Skin epidermis (tissue), 12 donors: ENCODE data around the gene MDH2.
"Not testable (repeated sequence)": the region's sequence is repeated elsewhere in the genome, so short reads cannot be mapped to it uniquely, and the experiment has no call there.

Experiments used
- H3K27ac ChIP-seq, 21 experiments: fragments of 200-600 bp; sonication (generic) in 11 of 21; one replicate each; pipeline ENCODE4 v1.5.0; 2020; ENCODE audit warnings: mild to moderate bottlenecking in 3 of 21, inconsistent platforms in 2 of 21, moderate library complexity in 2 of 21
- H3K4me3 ChIP-seq, 7 experiments: fragments of 200-600 bp; sonication (generic) in 2 of 7; one replicate each; pipeline ENCODE4 v1.5.0; 2020; ENCODE audit warnings: inconsistent platforms in 2 of 7, mild to moderate bottlenecking in 2 of 7, moderate library complexity in 1 of 7

Gene MDH2

DNA sequence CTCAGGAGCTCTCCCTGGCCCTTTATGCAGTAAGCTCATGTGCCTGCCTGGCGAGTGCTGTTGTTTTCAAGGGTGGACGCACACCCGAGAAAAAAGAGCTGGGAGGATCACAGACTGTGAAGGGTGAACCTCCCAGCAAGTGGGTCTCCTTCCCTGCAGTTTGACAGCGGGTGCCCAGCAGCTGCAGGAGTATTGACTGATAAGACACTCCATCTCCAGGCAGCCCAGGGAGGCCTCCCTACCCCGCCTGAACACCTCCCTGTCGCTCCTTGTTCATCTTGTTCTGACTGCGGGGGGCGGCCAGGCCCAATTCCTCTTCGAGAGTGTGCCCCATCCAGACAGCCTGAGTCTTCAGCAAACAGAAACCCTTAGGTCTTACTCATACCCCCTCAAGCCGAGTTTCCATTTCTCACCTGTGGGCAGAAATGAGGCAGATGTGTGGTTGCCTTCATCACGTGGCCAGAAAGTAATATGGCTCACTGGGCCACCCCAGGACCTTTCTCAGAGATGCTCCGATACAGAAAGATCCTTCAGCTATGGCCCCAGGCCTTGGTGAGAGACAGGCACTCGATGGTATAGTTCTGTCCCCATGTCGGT, 17.2 kb downstream of the MDH2 start:
- Histone ChIP-seq H3K27ac (no peak overlapping the region), H3K4me3 (no peak overlapping the region)

DNA sequence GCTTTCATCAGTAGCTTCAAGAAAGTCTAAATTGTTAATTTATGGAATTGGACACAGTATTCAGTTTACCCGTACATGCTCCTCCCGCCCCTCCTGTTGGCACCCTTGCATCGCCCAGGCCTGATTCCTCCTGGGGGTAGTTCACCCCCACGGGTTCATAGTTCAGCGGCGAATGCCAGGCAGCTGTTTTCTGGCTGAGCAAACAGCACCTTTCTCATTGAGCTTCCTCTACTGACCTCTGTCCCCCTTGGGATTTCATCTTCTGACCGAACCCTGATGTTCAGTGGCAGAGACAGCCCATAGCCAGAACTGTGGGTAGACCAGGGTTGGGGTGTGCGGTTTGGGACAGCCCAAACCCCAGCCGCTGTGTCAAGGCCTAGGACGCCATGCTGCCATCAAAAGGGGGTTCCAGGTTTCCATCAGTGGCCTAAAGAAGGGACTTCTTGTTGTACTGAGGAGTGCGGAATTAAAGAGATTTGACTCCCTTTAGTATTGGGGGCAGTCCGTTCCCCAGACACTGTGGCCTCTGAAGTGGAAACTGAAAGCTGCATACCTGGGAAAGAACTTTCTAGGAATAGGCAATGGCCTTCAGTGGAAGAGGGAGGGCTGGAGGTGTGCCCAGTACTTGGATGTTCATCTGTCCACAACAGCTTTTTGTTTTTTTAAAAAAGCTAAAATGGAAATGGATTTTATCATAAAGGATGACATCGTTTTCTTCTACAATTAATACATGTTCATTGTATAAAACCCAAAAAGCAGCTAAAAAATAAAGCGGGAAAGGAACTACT, 19.0 kb downstream of the MDH2 start:
- no peak overlapping the region for H3K27ac ChIP-seq

DNA sequence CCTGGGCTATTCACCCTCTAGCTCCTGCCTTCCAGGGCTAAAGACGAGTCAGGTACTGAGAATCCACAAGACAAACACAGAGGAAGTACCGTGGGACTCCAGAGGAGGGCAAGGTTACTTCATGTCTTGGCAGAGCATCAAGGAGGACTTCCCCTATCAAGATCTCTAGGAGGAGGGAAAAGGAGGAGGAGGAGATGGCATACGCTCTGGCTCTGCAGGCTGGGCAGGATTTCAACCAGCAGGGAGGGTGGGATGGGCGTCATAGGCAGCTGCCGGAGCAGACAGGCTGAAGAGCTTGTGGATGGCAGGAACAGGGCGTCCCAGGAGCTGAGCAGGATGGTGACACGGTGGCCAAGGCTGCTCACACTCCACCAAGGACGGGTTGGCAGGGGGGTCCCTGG, 21.3 kb downstream of the MDH2 start:
- no peak overlapping the region for H3K4me3 ChIP-seq
- peak overlapping the region in 9 of 21 experiments; percentile 11 to 53 (median 37) for H3K27ac ChIP-seq

More for the DNA sequence above, 19.0 kb downstream of the MDH2 start:
- H3K4me3 ChIP-seq = no peak overlapping the region

DNA sequence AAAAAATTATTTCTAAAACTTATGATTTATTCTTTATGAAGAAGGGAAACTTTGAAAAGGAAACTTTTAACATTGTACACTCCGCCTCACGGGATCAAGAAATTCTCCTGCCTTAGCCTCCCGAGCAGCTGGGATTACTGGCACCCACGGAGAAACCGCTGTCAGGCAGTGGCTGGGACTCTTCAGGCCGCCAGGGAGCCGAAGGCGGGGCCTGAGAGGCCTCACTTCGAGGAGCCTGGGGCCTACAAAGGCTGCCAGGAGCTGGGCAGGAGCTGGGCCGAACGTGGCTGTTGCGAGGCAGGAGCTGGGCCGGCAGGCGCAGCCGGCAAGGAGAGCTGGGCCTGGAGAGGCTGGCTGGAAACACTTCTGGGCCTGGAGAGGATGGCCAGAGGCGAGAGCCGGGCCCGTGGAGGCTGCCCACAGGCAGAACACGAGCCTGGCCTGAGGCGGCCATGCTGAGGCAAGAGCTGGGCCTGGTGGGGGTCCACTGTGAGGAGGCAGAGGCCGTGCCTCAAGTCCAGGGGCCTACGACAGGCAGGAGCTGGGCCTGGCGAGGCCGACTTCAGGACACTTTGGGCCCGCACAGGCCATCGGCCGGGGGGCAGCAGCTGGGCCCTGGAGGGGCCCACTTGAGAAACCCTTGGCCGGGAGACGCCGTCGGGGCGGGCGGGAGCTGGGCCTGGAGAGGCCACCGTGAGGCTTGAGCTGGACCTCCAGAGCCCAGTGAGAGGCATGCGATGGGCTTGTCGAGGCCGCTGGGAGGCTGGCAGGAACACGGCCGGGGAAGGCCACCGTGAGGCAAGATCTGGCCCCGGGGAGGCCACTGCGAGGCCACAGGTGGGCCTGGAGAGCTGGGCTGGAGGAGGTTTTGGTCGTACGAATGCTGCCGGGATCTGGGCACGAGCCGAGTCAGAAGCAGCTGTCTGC, 23.7 kb downstream of the MDH2 start:
- H3K27ac ChIP-seq = peak overlapping the region in 5 of 21 experiments; percentile 16 to 38 (median 20)
- no peak overlapping the region for H3K4me3 ChIP-seq

DNA sequence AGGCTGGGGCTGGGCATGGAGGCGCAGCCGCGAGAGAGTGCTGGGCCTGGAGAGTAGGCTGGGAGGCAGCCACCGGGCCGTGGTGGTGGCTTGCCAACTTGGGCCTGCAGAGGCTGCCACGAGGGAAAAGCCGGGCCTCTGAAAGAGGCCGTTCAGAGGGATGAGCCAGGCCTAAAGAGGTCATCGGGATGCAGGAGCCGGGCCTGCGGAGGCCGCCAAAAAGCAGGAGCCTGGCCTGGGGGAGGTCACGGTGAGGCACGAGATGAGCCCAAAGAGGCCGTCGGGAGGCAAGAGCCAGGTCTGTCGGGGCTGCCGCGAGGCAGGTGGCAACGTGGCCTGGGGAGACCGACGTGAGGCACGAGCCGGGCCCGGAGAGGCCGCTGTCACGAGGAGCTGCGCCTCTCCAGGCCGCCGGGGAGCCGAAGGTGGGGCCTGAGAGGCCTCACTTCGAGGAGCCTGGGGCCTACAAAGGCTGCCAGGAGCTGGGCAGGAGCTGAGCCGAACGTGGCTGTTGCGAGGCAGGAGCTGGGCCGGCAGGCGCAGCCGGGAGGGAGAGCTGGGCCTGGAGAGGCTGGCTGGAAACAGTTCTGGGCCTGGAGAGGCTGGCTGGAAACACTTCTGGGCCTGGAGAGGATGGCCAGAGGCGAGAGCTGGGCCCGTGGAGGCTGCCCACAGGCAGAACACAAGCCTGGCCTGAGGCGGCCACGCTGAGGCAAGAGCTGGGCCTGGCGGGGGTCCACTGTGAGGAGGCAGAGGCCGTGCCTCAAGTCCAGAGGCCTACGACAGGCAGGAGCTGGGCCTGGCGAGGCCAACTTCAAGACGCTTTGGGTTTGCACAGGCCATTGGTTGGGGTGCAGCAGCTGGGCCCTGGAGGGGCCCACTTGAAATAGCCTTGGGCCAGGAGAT, 24.6 kb downstream of the MDH2 start:
- Histone ChIP-seq H3K27ac (no peak overlapping the region), H3K4me3 (no peak overlapping the region)

DNA sequence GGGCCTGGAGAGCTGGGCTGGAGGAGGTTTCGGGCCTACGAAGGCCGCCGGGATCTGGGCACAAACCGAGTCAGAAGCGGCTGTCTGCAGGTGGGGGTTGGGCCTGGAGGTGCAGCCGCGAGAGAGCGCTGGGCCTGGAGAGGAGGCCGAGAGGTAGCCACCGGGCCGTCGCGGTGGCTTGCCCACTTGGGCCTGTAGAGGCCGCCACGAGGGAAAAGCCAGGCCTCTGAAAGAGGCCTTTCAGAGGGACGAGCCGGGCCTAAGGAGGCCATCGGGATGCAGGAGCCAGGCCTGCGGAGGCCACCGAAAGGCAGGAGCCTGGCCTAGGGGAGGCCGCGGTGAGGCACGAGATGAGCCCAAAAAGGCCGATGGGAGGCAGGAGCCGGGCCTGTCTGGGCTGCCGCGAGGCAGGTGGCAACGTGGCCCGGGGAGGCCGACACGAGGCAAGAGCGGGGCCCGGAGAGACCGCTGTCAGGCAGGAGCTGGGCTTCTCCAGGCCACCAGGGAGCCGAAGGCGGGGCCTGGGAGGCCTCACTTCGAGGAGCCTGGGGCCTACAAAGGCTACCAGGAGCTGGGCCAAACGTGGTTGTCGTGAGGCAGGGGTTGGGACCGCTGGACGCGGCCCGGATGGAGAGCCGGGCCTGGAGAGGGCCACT, 25.6 kb downstream of the MDH2 start:
- no peak overlapping the region for H3K27ac ChIP-seq
- H3K4me3 ChIP-seq = no peak overlapping the region

DNA sequence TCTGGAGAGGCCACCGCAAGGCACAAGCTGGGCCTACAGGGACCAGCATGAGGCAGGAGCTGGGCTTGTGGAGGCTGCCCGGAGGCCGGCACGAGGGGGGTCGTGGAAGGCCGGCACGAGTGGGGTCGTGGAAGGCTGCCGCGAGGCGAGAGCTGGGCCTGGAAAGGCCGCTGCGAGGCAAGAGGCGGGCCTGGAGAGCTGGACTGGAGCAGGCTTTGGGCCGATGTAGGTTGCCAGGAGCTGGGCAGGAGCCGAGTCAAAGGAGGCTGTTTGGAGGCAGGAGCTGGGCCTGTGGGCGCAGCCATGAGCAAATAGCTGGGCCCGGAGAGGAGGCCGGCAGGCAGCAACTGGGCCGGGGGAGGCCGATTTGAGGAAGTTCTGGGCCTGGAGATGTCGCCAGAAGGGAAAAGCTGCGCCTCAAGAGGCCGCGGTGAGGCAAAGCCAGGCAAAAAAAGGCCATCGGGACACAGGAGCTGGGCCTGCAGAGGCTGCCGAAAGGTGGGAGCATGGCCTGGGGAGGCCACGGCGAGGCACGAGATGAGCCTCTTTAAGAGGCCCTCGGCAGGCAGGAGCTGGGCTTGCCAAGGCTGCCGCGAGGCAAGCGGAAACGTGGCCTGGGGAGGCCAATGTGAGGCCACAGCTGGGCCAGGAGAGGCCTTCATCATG, 26.5 kb downstream of the MDH2 start:
- Histone ChIP-seq H3K4me3 (no peak overlapping the region), H3K27ac (no peak overlapping the region)

DNA sequence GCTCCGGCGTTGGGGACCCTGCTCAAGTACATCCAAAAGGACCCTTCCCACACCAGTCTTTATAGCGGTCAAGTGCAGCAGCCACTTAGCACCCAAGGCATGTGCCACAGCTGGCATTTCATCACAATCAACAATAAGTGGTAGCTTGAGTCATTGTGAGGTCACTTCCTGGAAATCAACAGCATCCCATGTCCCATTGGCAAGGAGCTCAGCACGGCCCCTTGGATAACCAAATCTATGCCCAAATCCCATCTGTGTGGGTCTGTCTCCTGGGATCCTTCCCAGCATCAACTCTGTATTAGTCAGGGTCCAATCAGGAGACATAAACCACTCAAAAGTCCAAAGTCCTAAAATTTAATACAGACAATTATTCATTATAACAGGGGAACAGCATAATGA, 27.1 kb downstream of the MDH2 start:
- Histone ChIP-seq H3K27ac (no peak overlapping the region), H3K4me3 (no peak overlapping the region)

DNA sequence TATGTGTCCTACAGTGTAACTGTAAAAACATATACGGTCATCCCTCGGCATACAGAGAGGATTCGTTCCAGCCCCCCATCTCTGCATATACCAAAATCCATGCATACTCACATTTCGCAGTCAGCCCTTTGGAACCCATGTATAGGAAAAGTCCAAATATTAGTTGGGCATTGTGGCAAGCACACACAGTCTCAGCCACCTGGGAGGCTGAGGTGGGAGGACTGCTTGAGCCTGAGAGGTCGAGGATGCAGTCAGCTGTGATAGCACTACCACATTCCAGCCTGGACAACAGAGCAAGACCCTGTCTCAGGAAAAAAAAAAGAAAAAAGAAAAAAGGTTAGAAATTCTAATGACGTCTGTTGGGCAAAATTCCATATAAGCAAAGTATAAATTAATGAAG, 29.1 kb downstream of the MDH2 start:
- no peak overlapping the region for H3K27ac ChIP-seq
- H3K4me3 ChIP-seq = no peak overlapping the region

DNA sequence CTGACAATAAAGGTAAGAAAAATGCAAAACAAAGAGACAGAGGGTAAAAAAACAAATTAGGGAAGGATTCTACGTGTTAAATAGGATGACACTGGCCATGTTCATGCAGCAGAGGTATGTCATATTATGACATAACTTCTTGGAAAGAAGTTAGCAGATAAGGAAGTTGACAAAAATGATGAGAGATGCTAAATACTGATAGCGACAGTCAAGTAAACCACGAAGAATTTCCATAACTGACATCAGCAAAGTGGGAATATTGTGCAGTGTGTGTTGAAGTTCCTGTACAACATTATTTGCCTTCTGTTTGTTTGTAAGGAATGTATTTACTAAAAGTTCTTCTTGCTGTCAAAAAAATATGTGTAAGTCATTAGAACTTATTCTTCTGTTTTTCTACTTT, 29.5 kb downstream of the MDH2 start:
- H3K27ac ChIP-seq = no peak overlapping the region
- no peak overlapping the region for H3K4me3 ChIP-seq

DNA sequence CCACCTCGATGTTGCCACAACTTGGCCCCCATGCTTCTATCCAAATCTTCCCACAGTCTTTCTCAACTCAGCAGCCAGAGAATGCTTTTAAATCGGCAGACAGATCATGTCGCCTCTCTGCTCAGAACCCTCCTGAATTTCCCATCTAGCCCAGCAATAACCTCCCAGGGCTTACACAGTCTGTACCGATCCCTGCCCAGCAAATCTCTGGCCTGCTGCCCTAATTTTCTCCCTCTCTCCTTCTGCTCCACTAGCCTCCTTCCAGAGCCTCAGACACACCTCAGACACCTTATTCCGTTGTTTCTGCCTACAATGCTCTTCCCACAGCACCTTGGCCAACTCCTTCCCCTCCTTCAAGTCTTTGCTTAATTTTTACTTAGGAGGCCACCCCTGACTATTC, 32.3 kb downstream of the MDH2 start:
- Histone ChIP-seq H3K4me3 (no peak overlapping the region), H3K27ac (no peak overlapping the region)

DNA sequence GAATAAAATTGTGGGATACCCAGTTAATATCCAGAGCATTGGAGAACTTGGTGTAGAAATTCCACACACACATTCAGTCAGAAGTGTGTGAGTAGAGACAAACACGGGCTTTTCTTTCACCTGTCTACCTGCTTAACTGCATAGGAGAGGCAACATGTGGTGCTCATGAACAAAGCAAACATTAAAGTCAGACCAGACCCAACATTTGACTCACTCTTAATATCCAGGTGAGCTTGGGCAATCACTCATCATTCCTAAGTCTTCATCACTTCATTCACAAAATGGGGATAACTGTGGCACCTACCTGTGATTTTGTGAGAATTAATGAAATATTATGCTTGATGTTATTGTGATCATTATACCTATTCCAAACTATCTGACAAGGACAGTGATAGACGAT, 36.2 kb downstream of the MDH2 start:
- H3K27ac ChIP-seq, H3K4me3 ChIP-seq: not testable (repeated sequence)

DNA sequence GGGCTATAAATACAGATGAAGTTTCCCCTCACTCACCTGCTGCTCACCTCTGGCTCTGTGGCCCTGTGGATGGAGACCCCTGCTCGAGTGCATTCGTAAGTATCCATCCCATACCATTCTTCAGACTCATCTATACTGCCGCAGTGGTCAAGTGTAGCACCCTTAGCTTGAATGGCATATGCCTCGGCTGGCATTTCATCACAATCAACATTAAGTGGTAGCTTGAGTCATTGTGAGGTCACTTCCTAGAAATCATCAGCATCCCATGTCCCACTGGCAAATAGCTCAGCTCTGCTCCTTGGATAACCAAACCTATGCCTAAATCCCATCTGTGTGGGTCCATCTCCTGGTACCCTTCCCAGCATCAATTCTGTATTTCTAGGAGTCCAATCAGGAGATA, 38.2 kb downstream of the MDH2 start:
- Histone ChIP-seq H3K4me3 (no peak overlapping the region), H3K27ac (no peak overlapping the region)

DNA sequence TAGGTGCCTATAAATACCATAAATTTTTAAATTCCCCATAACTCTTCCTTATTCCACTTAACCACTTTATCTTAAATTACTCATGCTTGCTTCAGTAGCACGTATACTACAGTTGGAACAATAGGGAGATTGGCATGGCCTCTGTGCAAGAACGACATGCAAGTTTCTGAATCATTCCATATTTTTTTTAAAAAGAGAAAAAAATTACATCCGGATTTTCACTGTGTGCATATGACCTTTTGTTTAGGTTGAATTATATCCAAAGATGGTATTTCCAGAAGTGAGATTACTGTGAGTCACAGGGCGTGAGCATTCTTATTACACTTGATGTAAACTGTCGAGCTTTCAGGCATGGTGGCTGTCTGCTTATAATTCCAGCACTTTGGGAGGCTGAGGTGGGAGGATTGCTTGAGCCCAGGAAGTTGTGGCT, 39.5 kb downstream of the MDH2 start:
- H3K27ac ChIP-seq, H3K4me3 ChIP-seq: not testable (repeated sequence)

DNA sequence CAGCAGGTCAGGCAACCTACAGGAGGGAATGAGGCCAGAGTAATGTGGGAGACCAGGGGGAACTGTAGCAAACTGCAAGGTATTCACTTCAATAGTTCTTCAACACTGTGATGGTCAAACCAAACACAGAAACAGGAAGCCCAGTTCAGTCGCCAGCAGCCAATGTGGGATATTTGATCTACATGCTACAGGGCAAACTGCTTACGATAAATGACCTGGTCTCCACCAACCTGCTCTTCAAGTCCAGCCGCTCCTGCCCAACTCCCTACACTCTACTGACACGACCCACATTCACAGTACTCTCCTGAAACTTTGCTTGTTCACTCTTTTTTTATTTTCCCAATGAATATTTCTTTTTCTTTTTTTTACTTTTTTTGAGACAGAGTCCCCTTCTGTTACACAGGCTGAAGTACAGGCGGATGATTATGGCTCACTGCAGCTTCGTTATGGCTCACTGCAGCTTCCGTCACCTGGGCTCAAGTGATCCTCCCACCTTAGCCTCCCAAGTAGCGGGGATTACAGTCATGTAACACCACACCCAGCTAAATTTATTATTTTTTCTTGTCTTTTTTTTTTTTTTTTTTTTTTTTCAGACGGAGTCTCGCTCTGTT, 42.1 kb downstream of the MDH2 start:
- Histone ChIP-seq H3K27ac (no peak overlapping the region), H3K4me3 (no peak overlapping the region)

DNA sequence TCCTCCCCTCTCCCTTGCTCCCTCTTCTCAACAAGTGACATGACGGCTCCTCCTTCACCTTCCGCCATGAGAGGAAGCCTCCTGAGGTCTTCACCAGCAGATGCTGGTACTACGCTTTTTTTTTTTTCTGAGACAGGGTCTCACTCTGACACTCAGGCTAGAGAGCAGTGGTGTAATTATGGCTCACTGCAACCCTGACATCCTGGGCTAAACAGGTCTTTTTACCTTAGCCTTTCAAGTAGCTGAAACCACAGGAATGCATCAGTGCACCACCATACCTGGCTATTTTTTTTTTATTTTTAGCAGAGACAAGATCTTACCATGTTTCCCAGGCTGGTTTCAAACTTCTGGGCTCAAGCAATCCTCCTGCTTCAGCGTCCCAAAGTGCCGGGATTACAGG, 43.6 kb downstream of the MDH2 start:
- H3K4me3 ChIP-seq = no peak overlapping the region
- H3K27ac ChIP-seq = no peak overlapping the region

DNA sequence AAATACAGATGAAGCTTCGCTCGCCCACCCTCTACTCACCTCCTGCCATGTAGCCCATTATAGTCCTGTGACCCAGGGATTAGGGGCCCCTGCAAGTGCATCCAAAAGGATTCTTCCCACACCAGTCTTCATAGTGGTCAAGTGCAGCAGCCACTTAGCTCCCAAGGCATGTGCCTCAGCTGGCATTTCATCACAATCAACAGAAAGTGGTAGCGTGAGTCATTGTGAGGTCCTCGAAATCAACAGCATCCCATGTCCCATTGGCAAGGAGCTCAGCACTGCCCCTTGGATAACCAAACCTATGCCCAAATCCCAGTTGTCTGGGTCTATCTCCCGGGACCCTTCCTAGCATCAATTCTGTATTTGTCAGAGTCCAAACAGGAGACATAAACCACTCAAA, 45.6 kb downstream of the MDH2 start:
- H3K4me3 ChIP-seq, H3K27ac ChIP-seq: not testable (repeated sequence)

DNA sequence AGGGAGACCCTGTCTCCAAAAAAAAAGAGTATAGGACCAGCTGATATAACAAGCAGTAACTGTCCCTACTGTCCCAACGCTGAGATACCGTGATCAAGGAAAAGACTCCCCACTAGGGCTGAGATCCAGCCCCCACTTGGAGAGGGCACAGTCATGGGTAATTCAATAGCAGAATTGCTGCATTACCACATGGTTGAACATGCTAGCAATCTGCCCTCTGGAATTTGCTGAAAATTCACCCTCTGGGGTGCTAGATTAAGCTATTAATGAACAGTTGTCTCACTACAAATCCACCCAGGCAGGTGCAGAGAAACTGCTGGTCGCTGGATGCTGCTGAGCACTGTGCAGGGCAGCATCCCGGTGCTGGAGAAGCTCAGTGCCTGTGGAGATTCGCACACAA, 46.4 kb downstream of the MDH2 start:
- H3K4me3 ChIP-seq, H3K27ac ChIP-seq: not testable (repeated sequence)
